ENCODE measurements around the gene ZNF652.

Gene ZNF652

DNA sequence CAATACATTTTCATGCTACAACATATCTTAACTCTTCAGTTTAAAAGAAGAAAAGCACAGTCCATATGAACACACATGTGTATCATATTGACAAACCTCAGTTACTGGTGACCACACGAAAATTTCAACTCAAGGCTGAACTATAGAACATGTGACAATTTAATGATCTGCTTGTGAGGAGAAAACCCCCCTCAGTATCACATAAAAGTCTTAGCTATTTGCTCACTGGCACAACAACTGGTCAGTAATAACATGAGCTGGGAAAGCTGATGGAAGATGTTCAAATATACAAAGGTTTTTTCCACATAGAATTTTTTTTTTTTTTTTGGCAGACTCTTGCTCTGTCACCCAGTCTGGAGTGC is 19.5 kb downstream of the ZNF652 start:
- H3K27me3 ChIP-seq (replicated peaks): no peaks in the 10 kb centered on the region
- TF ChIP-seq, protein P1, sequence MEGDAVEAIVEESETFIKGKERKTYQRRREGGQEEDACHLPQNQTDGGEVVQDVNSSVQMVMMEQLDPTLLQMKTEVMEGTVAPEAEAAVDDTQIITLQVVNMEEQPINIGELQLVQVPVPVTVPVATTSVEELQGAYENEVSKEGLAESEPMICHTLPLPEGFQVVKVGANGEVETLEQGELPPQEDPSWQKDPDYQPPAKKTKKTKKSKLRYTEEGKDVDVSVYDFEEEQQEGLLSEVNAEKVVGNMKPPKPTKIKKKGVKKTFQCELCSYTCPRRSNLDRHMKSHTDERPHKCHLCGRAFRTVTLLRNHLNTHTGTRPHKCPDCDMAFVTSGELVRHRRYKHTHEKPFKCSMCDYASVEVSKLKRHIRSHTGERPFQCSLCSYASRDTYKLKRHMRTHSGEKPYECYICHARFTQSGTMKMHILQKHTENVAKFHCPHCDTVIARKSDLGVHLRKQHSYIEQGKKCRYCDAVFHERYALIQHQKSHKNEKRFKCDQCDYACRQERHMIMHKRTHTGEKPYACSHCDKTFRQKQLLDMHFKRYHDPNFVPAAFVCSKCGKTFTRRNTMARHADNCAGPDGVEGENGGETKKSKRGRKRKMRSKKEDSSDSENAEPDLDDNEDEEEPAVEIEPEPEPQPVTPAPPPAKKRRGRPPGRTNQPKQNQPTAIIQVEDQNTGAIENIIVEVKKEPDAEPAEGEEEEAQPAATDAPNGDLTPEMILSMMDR (IDR thresholded peaks at IDR 0.05; ENCODE audit: low read depth, low read length, missing control alignments): no peak
- no peaks in the 10 kb centered on the region for H3K36me3 ChIP-seq (replicated peaks)
- no peak overlapping the region for H3K27ac ChIP-seq
- in situ Hi-C loops (cut with HindIII; ENCODE audit: low pct_ligation_motif_present, low sequenced_read_pairs): no loop called here
- H3K4me3 ChIP-seq (ENCODE audit: low read depth, low read length): no peak overlapping the region
- no peak for DNase-seq

- TF ChIP-seq, protein P1 (IDR thresholded peaks at IDR 0.05; ENCODE audit: low read depth, low read length, missing control alignments): no peak
- H3K27me3 ChIP-seq (replicated peaks): no peaks in the 10 kb centered on the region
- H3K36me3 ChIP-seq (replicated peaks): no peaks in the 10 kb centered on the region
- in situ Hi-C loops (cut with HindIII; ENCODE audit: low pct_ligation_motif_present, low sequenced_read_pairs): no loop called here
- no peak for DNase-seq
- H3K4me3 ChIP-seq (ENCODE audit: low read depth, low read length): no peak overlapping the region
- no peak overlapping the region for H3K27ac ChIP-seq
These were observed 20.7 kb downstream of the ZNF652 start for GRCh38 chr17:49341356-49341755.

DNA sequence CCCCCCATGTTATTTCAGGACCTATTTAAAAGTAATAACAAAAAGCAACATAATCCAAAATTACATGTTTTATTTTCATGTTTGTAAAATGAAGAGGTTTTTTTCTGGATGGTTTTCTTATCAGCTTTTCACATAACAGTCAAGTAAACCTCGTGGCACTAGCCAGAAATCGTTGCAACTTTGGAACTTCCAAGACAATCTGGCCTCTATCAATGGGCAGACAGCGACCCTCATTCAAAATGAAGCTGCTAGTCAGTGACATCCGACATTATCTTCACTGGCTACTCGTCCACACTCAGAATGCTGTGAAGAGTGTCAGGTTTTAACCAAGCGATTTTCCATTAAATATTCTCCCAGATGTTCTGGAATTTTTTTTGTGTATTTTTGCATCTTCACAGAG is 22.7 kb downstream of the ZNF652 start:
- TF ChIP-seq, protein P1 (IDR thresholded peaks at IDR 0.05; ENCODE audit: low read depth, low read length, missing control alignments): no peak
- H3K27ac ChIP-seq: no peak overlapping the region
- no peak for DNase-seq
- in situ Hi-C loops (cut with HindIII; ENCODE audit: low pct_ligation_motif_present, low sequenced_read_pairs): no loop called here
- no peak overlapping the region for H3K4me3 ChIP-seq (ENCODE audit: low read depth, low read length)
- H3K36me3 ChIP-seq (replicated peaks): no peaks in the 10 kb centered on the region
- H3K27me3 ChIP-seq (replicated peaks): no peaks in the 10 kb centered on the region

- H3K27ac ChIP-seq: no peak overlapping the region
- DNase-seq: no peak
- no peak overlapping the region for H3K4me3 ChIP-seq (ENCODE audit: low read depth, low read length)
- in situ Hi-C loops (cut with HindIII; ENCODE audit: low pct_ligation_motif_present, low sequenced_read_pairs): no loop called here
- no peaks in the 10 kb centered on the region for H3K36me3 ChIP-seq (replicated peaks)
- TF ChIP-seq, protein P1 (IDR thresholded peaks at IDR 0.05; ENCODE audit: low read depth, low read length, missing control alignments): no peak
- no peaks in the 10 kb centered on the region for H3K27me3 ChIP-seq (replicated peaks)
These were observed 23.2 kb downstream of the ZNF652 start for GRCh38 chr17:49338883-49339282.

- TF ChIP-seq, protein P1 (IDR thresholded peaks at IDR 0.05; ENCODE audit: low read depth, low read length, missing control alignments): no peak
- Histone ChIP-seq H3K4me3 (ENCODE audit: low read depth, low read length) (no peak overlapping the region), H3K27ac (no peak overlapping the region), H3K36me3 (replicated peaks) (no peaks in the 10 kb centered on the region), H3K27me3 (replicated peaks) (no peaks in the 10 kb centered on the region)
- in situ Hi-C loops (cut with HindIII; ENCODE audit: low pct_ligation_motif_present, low sequenced_read_pairs): no loop called here
- DNase-seq: peak; percentile 37
These were observed 24.2 kb downstream of the ZNF652 start for GRCh38 chr17:49337884-49338283.

DNA sequence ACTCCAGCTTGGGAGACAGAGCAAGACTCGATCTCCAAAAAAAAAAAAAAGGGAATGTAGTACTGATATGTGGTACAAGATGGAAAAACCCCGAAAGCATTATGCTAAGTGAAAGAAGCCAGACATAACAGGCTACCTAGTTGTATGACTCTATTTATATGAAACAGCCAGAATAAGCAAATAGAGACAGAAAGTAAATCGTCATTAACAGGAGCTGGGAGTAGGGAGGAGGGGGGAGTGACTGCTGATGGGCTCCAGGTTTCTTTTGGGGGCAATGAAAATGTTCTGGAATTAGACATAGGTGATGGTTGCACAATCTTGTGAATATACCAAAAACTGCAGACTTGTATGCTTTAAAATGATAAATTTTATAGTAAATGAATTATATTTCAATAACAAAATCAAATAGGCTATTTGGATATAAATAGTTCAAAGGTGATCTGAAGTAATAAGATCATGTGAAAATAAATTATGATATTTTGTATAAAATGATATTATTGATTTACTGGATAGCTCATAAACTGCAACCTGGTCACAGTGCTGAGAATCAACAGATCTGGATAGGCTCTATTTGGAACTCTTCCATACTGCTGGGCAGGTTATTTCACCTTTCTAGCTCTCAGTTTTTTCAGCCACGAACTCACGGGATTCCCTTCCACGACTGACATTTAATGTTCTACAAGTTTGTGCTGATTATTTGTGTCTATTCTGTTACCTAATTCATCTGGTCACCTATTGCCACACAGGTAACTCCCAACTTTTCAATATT is 27.1 kb downstream of the ZNF652 start:
- no peak overlapping the region for H3K27ac ChIP-seq
- TF ChIP-seq, protein P1 (IDR thresholded peaks at IDR 0.05; ENCODE audit: low read depth, low read length, missing control alignments): no peak
- DNase-seq: no peak
- no peaks in the 10 kb centered on the region for H3K36me3 ChIP-seq (replicated peaks)
- H3K27me3 ChIP-seq (replicated peaks): no peaks in the 10 kb centered on the region
- no peak overlapping the region for H3K4me3 ChIP-seq (ENCODE audit: low read depth, low read length)
- in situ Hi-C loops (cut with HindIII; ENCODE audit: low pct_ligation_motif_present, low sequenced_read_pairs): no loop called here
